WERI-Rb-1 (cell line): ENCODE data around the gene CCDC9B.

Source experiments
- DNase-seq: peaks from one replicate; pipeline ENCODE4 v3.0.0-alpha.2; 2020
- H3K27ac ChIP-seq: fragments of 250-450 bp; sonication (Bioruptor Pico); 2 replicates; pipeline ENCODE4 v1.5.1; 2020; ENCODE audit warnings: mild to moderate bottlenecking, moderate library complexity
- H3K27me3 ChIP-seq: fragments of 250-450 bp; sonication (Bioruptor Pico); 2 replicates; pipeline ENCODE4 v1.5.1; 2021; ENCODE audit warnings: mild to moderate bottlenecking, low read depth, moderate library complexity; ENCODE audit not compliant: insufficient read depth, severe bottlenecking
- H3K36me3 ChIP-seq: fragments of 250-450 bp; sonication (Bioruptor Pico); 2 replicates; pipeline ENCODE4 v1.5.1; 2020; ENCODE audit warnings: mild to moderate bottlenecking, moderate library complexity
- H3K4me3 ChIP-seq: 2 replicates; pipeline ENCODE4 v1.5.1; 2011; ENCODE audit warnings: low read depth, mild to moderate bottlenecking, control low read depth, low read length
- H3K9me3 ChIP-seq: fragments of 250-450 bp; sonication (Bioruptor Pico); 2 replicates; pipeline ENCODE4 v1.5.1; 2021; ENCODE audit warnings: mild to moderate bottlenecking, moderate library complexity; ENCODE audit not compliant: severe bottlenecking
- TF ChIP-seq, protein P1 (sequence below): IDR thresholded peaks from 2 replicates; pipeline ENCODE4 v1.5.1; 2011; ENCODE audit warnings: low read depth, mild to moderate bottlenecking, control low read depth, inconsistent platforms, low read length

The CCDC9B gene

DNA sequence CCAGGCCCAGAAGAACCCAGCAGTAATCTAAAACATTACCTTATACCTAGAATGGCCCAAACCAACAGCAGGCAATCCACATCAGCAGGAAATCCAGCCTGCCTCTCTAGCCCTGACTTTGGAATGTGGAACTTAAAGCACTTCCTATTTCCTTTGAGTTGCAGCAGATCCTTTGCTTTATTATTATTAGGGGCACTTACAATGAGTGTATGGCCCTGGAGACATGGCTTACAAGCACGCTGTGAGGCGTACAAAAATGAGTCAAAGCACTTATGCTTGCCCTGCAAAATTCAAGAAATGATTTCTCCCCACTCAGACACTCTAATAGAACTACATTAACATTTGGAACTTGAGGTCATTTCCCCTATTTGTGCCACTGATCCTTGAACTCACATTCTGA, 32.2 kb upstream of the CCDC9B start:
- Histone ChIP-seq H3K27ac (no peak overlapping the region), H3K9me3 (no peaks in the 10 kb centered on the region), H3K4me3 (no peak overlapping the region), H3K27me3 (no peaks in the 10 kb centered on the region), H3K36me3 (peaks cover 9% of the 10 kb centered on the region)
- DNase-seq, result no peak
- TF ChIP-seq, protein P1, sequence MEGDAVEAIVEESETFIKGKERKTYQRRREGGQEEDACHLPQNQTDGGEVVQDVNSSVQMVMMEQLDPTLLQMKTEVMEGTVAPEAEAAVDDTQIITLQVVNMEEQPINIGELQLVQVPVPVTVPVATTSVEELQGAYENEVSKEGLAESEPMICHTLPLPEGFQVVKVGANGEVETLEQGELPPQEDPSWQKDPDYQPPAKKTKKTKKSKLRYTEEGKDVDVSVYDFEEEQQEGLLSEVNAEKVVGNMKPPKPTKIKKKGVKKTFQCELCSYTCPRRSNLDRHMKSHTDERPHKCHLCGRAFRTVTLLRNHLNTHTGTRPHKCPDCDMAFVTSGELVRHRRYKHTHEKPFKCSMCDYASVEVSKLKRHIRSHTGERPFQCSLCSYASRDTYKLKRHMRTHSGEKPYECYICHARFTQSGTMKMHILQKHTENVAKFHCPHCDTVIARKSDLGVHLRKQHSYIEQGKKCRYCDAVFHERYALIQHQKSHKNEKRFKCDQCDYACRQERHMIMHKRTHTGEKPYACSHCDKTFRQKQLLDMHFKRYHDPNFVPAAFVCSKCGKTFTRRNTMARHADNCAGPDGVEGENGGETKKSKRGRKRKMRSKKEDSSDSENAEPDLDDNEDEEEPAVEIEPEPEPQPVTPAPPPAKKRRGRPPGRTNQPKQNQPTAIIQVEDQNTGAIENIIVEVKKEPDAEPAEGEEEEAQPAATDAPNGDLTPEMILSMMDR, result no peak

DNA sequence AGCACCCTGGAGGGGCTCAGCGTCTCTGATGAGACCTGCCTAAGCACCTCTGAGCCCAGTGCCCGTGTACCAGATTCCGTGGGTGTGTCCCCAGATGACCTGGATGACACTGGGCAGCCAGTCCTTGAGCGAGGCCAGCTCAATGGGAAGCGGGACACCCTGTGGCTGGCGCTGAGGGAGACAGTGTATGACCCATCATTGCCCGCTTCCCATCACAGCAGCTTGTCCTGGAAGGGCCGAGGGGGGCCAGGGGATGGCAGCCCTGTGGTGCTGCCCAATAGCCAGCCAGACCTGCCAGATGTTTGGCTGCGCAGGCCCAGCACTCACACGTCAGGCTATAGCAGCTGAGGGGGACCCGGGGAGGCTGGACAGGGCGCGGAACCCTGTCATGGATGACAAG, 29.2 kb upstream of the CCDC9B start:
- H3K27ac ChIP-seq, result no peak overlapping the region
- TF ChIP-seq, protein P1, result no peak
- no peak for DNase-seq
- no peaks in the 10 kb centered on the region for H3K27me3 ChIP-seq
- H3K9me3 ChIP-seq, result no peaks in the 10 kb centered on the region
- H3K36me3 ChIP-seq, result peaks cover 9% of the 10 kb centered on the region
- H3K4me3 ChIP-seq, result no peak overlapping the region

DNA sequence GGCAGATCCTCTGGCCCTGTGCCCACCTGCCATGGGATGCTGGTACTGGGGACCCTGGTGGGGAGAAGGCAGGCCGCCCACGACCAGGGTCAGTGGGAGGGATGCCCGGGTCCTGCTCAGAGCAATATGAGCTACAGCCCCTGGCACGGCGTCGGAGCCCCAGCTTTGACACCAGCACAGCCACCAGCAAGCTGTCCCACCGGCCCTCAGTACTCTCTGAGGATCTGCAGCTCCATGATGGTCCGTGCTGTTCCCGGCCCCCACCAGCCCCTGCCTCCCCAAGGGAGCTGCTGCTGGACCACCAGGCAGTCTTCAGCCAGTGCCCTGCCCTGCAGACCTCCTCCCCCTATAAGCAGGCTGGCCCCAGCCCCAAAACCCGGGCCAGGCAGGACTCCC, 28.7 kb upstream of the CCDC9B start:
- no peak overlapping the region for H3K4me3 ChIP-seq
- TF ChIP-seq, protein P1, result no peak
- peaks cover 9% of the 10 kb centered on the region for H3K36me3 ChIP-seq
- H3K9me3 ChIP-seq, result no peaks in the 10 kb centered on the region
- no peak for DNase-seq
- no peaks in the 10 kb centered on the region for H3K27me3 ChIP-seq
- H3K27ac ChIP-seq, result no peak overlapping the region

DNA sequence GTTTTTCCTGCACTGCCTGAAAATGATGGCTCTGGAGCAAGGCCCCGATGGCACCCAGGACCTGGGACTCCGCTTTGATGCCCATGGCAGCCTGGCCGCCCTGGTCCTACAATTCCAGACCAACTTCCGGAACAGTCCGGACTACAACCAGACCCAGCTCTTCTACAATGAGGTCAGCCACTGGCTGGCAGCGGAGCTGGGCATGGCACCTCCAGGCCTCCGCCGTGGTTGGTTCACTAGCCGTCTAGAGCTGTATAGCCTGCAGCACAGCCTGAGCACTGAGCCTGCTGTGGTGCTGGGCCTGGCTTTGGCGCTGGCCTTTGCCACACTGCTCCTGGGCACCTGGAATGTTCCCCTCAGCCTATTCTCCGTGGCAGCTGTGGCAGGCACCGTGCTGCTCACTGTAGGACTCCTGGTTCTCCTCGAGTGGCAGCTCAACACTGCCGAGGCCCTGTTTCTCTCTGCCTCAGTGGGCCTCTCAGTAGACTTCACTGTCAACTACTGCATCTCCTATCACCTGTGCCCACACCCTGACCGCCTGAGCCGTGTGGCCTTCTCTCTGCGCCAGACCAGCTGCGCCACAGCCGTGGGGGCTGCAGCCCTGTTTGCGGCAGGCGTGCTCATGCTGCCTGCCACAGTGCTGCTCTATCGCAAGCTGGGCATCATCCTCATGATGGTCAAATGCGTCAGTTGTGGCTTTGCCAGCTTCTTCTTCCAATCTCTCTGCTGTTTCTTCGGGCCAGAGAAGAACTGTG, 28.2 kb upstream of the CCDC9B start:
- Histone ChIP-seq H3K27ac (no peak overlapping the region), H3K27me3 (no peaks in the 10 kb centered on the region), H3K9me3 (no peaks in the 10 kb centered on the region), H3K36me3 (peaks cover 9% of the 10 kb centered on the region), H3K4me3 (no peak overlapping the region)
- no peak for DNase-seq
- TF ChIP-seq, protein P1, result no peak

DNA sequence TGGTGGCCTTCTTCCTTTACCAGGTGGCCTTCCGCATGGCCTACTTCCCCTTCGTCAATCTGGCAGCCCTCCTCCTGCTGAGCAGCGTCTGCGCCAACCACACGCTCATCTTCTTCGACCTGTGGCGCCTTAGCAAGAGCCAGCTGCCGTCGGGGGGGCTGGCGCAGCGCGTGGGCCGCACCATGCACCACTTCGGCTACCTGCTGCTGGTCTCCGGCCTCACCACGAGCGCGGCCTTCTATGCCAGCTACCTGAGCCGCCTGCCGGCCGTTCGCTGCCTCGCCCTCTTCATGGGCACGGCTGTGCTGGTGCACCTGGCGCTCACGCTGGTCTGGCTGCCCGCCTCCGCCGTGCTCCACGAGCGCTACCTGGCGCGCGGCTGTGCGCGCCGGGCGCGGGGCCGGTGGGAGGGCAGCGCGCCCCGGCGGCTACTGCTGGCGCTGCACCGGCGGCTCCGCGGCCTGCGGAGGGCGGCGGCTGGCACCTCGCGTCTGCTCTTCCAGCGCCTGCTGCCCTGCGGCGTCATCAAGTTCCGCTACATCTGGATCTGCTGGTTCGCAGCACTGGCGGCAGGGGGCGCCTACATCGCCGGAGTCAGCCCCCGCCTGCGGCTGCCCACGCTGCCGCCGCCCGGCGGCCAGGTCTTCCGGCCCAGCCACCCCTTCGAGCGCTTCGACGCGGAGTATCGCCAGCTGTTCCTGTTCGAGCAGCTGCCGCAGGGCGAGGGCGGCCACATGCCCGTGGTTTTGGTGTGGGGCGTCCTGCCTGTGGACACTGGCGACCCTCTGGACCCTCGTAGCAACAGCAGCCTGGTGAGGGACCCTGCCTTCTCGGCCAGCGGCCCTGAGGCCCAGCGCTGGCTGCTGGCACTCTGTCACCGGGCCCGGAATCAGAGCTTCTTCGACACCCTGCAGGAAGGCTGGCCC, 27.2 kb upstream of the CCDC9B start:
- no peak for DNase-seq
- Histone ChIP-seq H3K27ac (no peak overlapping the region), H3K27me3 (no peaks in the 10 kb centered on the region), H3K36me3 (peaks cover 9% of the 10 kb centered on the region), H3K4me3 (no peak overlapping the region), H3K9me3 (no peaks in the 10 kb centered on the region)
- TF ChIP-seq, protein P1, result no peak
